Left colon (tissue), 2 donors: ENCODE measurements around the gene C20orf96. TPM values are rescaled to one million over a fixed set of nuclear protein-coding genes. Genes with fewer than 3 reads are reported as not detected.
"Not testable (repeated sequence)": the region's sequence is repeated elsewhere in the genome, so short reads cannot be mapped to it uniquely, and the experiment has no call there.

Source experiments
- ATAC-seq: fragments of 200-7000 bp; cut with Tn5 transposase; one replicate; pipeline ENCODE4 v1.9.1; 2020; ENCODE audit warnings: mild to moderate bottlenecking, moderate library complexity
- DNase-seq, 2 donors: peaks; one replicate each; pipeline ENCODE4 v3.0.0-alpha.2; 2020
- intact Hi-C, 2 donors: fragments of 100-400 bp; cut with DNase I in 1 of 2; cut with micrococcal nuclease in 1 of 2; formaldehyde crosslinking; loops; one replicate each; pipeline versions ENCODE4 v1.11.2 to v1.14.0; 2022; cut with DNase I, micrococcal nuclease
- long read RNA-seq: library from polyadenylated mRNA; unstranded; transcript quantifications from one replicate; pipeline ENCODE4 v2.0.0, GENCODE V29; 2021
- total RNA-seq, 2 donors: library from RNA; stranded (reverse); fragmentation: NEBNext Ultra II Directional; extraction: Animal tissue kit (Norgen Biotek cat#: 25700); gene quantifications; one replicate each; pipeline ENCODE4 v1.2.1, GENCODE V29; 2021
- donor health status: DM: no; HTN: no; CAD: no.
- donor health status: DM: yes; HTN: yes; CAD: no.

The C20orf96 gene, protein sequence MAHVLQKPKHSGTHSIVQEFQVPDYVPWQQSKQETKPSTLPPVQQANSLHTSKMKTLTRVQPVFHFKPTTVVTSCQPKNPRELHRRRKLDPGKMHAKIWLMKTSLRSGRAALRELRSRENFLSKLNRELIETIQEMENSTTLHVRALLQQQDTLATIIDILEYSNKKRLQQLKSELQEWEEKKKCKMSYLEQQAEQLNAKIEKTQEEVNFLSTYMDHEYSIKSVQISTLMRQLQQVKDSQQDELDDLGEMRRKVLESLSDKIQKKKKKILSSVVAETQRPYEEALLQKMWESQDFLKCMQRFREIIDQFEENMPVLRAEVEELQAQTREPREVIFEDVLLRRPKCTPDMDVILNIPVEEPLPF
- total RNA-seq = 10 to 100 TPM; 10.1 to 13.1 TPM
- long read RNA-seq = 0 reads

- intact Hi-C loops = no loop called here
- ATAC-seq (peak; percentile 97), DNase-seq (peak; percentile 95)
These were observed at the start of gene C20orf96 for GRCh38 chr20:290084-290831. Gene C20orf96 (minus strand): TSS chr20:290750. CDS start chr20:290610, 140 bp downstream.

DNA sequence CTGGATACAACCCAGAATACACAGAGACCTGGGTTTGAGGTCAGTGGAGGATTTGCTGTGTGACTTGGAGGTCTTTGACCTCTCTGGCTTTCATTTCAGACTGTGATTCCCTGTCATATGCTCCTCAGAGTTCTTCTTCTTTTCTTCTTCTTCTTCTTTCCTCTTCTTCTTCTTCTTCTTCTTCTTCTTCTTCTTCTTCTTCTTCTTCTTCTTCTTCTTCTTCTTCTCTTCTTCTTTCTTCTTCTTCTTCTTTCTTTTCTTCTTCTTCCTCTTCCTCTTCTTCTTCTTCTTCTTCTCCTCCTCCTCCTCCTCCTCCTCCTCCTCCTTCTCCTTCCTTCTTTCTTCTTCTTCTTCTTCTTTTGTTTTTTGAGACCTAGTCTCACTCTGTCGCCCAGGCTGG is 45.5 kb upstream of the C20orf96 start:
- DNase-seq, ATAC-seq: not testable (repeated sequence)
- intact Hi-C loops = loop anchor here in 1 of 2 donors (10.0 kb wide), 1 partner anchor 51 kb away; no protein-coding TSS in a partner anchor

DNA sequence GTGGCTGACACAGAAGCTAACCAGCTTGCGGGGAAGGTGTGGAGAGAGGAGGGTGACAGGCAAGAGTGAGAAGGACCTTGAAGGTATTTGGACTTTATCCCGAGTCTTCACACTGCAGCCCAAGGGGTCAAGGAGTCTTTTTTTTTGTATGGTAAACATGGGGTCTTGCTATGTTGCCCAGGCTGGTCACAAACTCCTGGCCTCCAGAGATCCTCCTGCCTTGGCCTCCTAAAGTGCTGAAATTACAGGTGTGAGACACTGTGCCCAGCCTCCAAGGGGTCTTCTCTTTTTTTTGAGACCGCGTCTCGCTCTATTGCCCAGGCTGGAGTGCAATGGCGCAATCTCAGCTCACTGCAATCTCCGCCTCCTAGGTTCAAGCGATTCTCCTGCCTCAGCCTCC is 44.0 kb upstream of the C20orf96 start:
- intact Hi-C loops = loop anchor here in 1 of 2 donors (10.0 kb wide), 1 partner anchor 50 kb away; no protein-coding TSS in a partner anchor
- DNase-seq (no peak), ATAC-seq (no peak)

DNA sequence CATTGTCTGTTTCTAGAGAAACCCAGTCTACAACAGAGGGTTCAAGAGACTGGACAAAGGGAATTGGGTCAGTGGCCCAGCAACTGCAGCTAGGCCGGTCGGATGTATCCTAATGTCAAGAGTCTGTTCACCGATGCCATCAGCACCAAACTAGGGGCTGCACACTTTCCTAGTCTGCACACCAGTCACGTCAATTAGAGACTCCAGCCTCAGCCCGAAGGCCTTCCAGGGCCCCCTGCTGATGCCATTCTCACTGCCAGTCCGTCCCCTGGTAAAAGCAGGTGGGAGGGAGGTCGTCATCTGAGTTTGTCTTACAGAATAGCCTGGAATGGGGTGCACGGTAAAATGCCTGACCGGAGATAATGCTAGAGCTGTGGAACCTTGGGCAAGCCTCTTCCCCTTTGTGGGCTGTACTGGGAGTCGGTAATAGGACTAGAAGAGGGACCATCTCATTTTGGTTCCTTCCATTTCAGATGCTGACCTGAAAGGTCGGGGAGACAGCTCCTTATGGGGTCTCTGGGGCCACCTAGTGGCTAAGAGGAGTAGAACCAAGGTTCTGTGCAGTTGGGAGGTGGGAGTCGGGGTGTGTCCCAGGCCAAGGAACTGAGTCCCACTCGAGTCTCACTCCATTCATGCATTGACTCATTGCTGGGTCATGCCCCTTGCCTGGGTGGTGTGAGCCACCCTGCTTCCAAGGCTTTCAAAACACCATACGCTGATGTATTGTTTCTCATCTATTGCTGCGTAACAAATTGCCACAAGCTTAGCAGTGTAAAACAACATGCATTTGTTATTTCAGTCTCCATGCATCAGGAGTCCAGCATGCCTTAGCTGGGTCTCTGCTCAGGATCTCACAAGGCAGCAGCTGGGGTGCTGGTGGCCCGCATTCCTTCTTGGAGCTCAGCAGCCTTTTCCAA is 39.9 kb upstream of the C20orf96 start:
- intact Hi-C loops = loop anchor here in 1 of 2 donors (10.0 kb wide), 1 partner anchor 46 kb away; no protein-coding TSS in a partner anchor

DNA sequence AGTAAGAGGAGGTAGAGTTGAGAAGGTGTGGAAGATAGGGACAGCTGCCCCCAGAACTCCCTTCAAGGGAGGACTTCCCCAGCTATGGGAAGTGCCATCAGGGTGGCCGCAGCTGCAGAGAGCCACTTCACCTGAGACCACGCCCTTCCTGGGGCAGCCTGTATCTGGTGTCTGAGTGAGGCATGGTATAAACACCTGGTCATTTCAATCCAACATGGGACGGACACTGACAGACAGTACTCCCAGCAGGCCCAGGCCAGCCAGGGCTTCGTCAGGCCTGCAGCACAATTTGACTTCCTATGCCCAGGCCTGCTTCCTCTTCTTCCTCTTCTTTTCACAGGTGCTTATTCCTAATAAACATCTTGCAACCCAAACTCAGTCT is 39.3 kb upstream of the C20orf96 start:
- intact Hi-C loops = loop anchor here in 1 of 2 donors (10.0 kb wide), 1 partner anchor 45 kb away; no protein-coding TSS in a partner anchor
- DNase-seq (peak in 1 of 2 donors; percentile 32), ATAC-seq (no peak)

More for the DNA sequence above, 39.9 kb upstream of the C20orf96 start:
- DNase-seq = peak in 1 of 2 donors; percentile 53
- peak; percentile 23 for ATAC-seq

GRCh38 chr20:328975-329695 is 38.6 kb upstream of the C20orf96 start:
- DNase-seq (no peak), ATAC-seq (no peak)
- intact Hi-C loops = no loop called here

GRCh38 chr20:328027-328974 is 37.8 kb upstream of the C20orf96 start:
- DNase-seq (no peak), ATAC-seq (no peak)
- intact Hi-C loops = no loop called here

- ATAC-seq (peak; percentile 6), DNase-seq (peak; percentile 80 to 86)
- intact Hi-C loops = no loop called here
These were observed 36.9 kb upstream of the C20orf96 start for GRCh38 chr20:327186-328026.

DNA sequence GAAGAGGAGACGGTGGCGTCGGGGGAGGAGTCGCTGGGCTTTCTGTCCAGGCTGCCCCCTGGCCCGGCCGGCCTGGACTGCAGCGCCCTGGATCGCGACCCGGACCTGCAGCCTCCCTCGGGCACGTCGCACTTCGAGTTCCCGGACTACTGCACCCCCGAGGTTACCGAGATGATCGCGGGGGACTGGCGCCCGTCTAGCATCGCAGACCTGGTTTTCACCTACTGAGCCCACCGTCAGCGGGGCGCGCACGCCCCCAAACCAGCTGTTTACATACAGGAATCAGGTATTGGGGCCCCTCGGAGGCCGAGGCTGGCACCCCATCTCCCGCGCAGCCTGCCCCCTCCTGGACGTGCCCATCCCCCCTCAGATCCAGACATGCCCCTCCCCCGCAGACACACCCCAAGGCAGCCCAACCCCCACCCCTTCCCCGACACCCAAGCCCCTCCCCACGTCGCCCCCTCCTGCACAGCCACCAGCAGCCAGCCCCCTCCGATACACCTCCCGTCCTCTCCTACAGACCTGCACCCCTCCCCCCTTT is 36.2 kb upstream of the C20orf96 start:
- DNase-seq (peak in 1 of 2 donors; percentile 51), ATAC-seq (no peak)
- intact Hi-C loops = no loop called here

GRCh38 chr20:325889-326644 is 35.5 kb upstream of the C20orf96 start:
- intact Hi-C loops = no loop called here
- ATAC-seq = no peak

GRCh38 chr20:325045-325888 is 34.7 kb upstream of the C20orf96 start, which contains the start of gene SOX12:
Gene SOX12 (plus strand): TSS chr20:325552. CDS start chr20:325925, 373 bp downstream.
- intact Hi-C loops = no loop called here
- peak; percentile 79 for ATAC-seq
- DNase-seq = peak; percentile 97 to 99

More at GRCh38 chr20:325889-326644, 35.5 kb upstream of the C20orf96 start:
- peak; percentile 64 to 73 for DNase-seq

- intact Hi-C loops = no loop called here
- DNase-seq (peak; percentile 94 to 98), ATAC-seq (peak; percentile 84)
These were observed 33.9 kb upstream of the C20orf96 start for GRCh38 chr20:324177-325044.
